Measurements from ENCODE around the gene FMNL2. TPM values are rescaled to one million over a fixed set of nuclear protein-coding genes. Genes with fewer than 3 reads are reported as not detected.
"Not testable (repeated sequence)": the region's sequence is repeated elsewhere in the genome, so short reads cannot be mapped to it uniquely, and the experiment has no call there.

The FMNL2 gene
- total RNA-seq, 1 donor from 2014 or later, result 41.7 TPM

GRCh38 chr2:152472481-152472887, 137.5 kb downstream of the FMNL2 start:
- no peak for TF ChIP-seq CTCF (IDR thresholded peaks at IDR 0.05; ENCODE audit: unreplicated experiment)
- Mint-ChIP-seq H3K9me3 (ENCODE audit: unreplicated experiment) (no peaks in the 10 kb centered on the region), H3K36me3 (ENCODE audit: low read depth, unreplicated experiment) (no peaks in the 10 kb centered on the region), H3K4me1 (ENCODE audit: unreplicated experiment) (peaks cover 17% of the 10 kb centered on the region), H3K4me3 (ENCODE audit: unreplicated experiment) (no peak overlapping the region), H3K27me3 (ENCODE audit: unreplicated experiment) (no peaks in the 10 kb centered on the region), H3K27ac (ENCODE audit: unreplicated experiment) (no peak overlapping the region)
- DNase-seq (ENCODE audit: low spot score), result no peak

GRCh38 chr2:152473151-152473857, 138.3 kb downstream of the FMNL2 start:
- Mint-ChIP-seq H3K36me3 (ENCODE audit: low read depth, unreplicated experiment) (no peaks in the 10 kb centered on the region), H3K27ac (ENCODE audit: unreplicated experiment) (no peak overlapping the region), H3K4me1 (ENCODE audit: unreplicated experiment) (peaks cover 17% of the 10 kb centered on the region), H3K9me3 (ENCODE audit: unreplicated experiment) (no peaks in the 10 kb centered on the region), H3K4me3 (ENCODE audit: unreplicated experiment) (no peak overlapping the region), H3K27me3 (ENCODE audit: unreplicated experiment) (no peaks in the 10 kb centered on the region)
- TF ChIP-seq CTCF (IDR thresholded peaks at IDR 0.05; ENCODE audit: unreplicated experiment), result no peak
- DNase-seq (ENCODE audit: low spot score), result no peak

GRCh38 chr2:152474523-152474922, 139.5 kb downstream of the FMNL2 start:
- not testable (repeated sequence) for H3K4me1 Mint-ChIP-seq (ENCODE audit: unreplicated experiment); H3K4me3 Mint-ChIP-seq (ENCODE audit: unreplicated experiment); H3K9me3 Mint-ChIP-seq (ENCODE audit: unreplicated experiment); H3K36me3 Mint-ChIP-seq (ENCODE audit: low read depth, unreplicated experiment); DNase-seq (ENCODE audit: low spot score); H3K27me3 Mint-ChIP-seq (ENCODE audit: unreplicated experiment)
- H3K27ac Mint-ChIP-seq (ENCODE audit: unreplicated experiment), result peak overlapping the region; percentile 24

- DNase-seq (ENCODE audit: low spot score), result no peak
These were observed 141.0 kb downstream of the FMNL2 start for GRCh38 chr2:152475982-152476381.

GRCh38 chr2:152477347-152478092, 142.5 kb downstream of the FMNL2 start:
- no peaks in the 10 kb centered on the region for H3K36me3 Mint-ChIP-seq (ENCODE audit: low read depth, unreplicated experiment)
- TF ChIP-seq CTCF (IDR thresholded peaks at IDR 0.05; ENCODE audit: unreplicated experiment), result no peak
- no peak overlapping the region for H3K4me3 Mint-ChIP-seq (ENCODE audit: unreplicated experiment)
- H3K27me3 Mint-ChIP-seq (ENCODE audit: unreplicated experiment), result no peaks in the 10 kb centered on the region
- no peak for DNase-seq (ENCODE audit: low spot score)
- peaks cover 3% of the 10 kb centered on the region for H3K4me1 Mint-ChIP-seq (ENCODE audit: unreplicated experiment)
- H3K27ac Mint-ChIP-seq (ENCODE audit: unreplicated experiment), result no peak overlapping the region
- H3K9me3 Mint-ChIP-seq (ENCODE audit: unreplicated experiment), result no peaks in the 10 kb centered on the region

More at GRCh38 chr2:152475982-152476381, 141.0 kb downstream of the FMNL2 start:
- H3K4me3 Mint-ChIP-seq (ENCODE audit: unreplicated experiment), result no peak overlapping the region
- TF ChIP-seq CTCF (IDR thresholded peaks at IDR 0.05; ENCODE audit: unreplicated experiment), result no peak
- H3K4me1 Mint-ChIP-seq (ENCODE audit: unreplicated experiment), result peaks cover 3% of the 10 kb centered on the region
- H3K36me3 Mint-ChIP-seq (ENCODE audit: low read depth, unreplicated experiment), result no peaks in the 10 kb centered on the region
- H3K27ac Mint-ChIP-seq (ENCODE audit: unreplicated experiment), result no peak overlapping the region
- no peaks in the 10 kb centered on the region for H3K27me3 Mint-ChIP-seq (ENCODE audit: unreplicated experiment)
- H3K9me3 Mint-ChIP-seq (ENCODE audit: unreplicated experiment), result no peaks in the 10 kb centered on the region

All from endothelial cell (in vitro differentiated cells).